WTC11 (cell line): Measurements from ENCODE around the gene ODAD3. TPM values are rescaled to one million over a fixed set of nuclear protein-coding genes. Genes with fewer than 3 reads are reported as not detected.
A peak's percentile ranks its signal among the peaks of the same experiment; 100 is the strongest.

Experiments
- ATAC-seq: fragments of 200-7000 bp; cut with Tn5 transposase; 2 replicates; pipeline ENCODE4 v1.10.0; 2021; ENCODE audit warnings: mild to moderate bottlenecking, moderate library complexity
- CTCF ChIA-PET: fragments of 300-600 bp; sonication (Branson Sonifier 250); formaldehyde crosslinking; loops from one replicate; lab custom pipeline; 2021; ENCODE audit warnings: antibody characterized with exemption; lab: Charles Lee
- POLR2A ChIA-PET: fragments of 350-600 bp; sonication (Branson Sonifier 250); formaldehyde crosslinking; loops from one replicate; lab custom pipeline; 2021; ENCODE audit warnings: antibody characterized with exemption; lab: Charles Lee
- DNase-seq: peaks from one replicate; pipeline ENCODE4 v3.0.0; 2021; ENCODE audit warnings: low spot score
- H3K27ac Mint-ChIP-seq: 2 replicates; pipeline ENCODE4 v1.8.0; 2021; ENCODE audit warnings: mixed read lengths
- H3K27me3 Mint-ChIP-seq: 2 replicates; pipeline ENCODE4 v1.8.0; 2021; ENCODE audit warnings: low read depth, mild to moderate bottlenecking, moderate library complexity, mixed read lengths
- H3K36me3 Mint-ChIP-seq: 2 replicates; pipeline ENCODE4 v1.8.0; 2021; ENCODE audit warnings: mixed read lengths
- H3K4me1 Mint-ChIP-seq: 2 replicates; pipeline ENCODE4 v1.8.0; 2022; ENCODE audit warnings: mixed read lengths
- H3K4me3 Mint-ChIP-seq: 2 replicates; pipeline ENCODE4 v1.8.0; 2021; ENCODE audit warnings: mild to moderate bottlenecking, moderate library complexity, mixed read lengths
- H3K9me3 Mint-ChIP-seq: 2 replicates; pipeline ENCODE4 v1.8.0; 2021; ENCODE audit warnings: mixed read lengths
- CDX4 ChIP-seq: fragments of 250-450 bp; sonication (Bioruptor Pico); IDR thresholded peaks from 2 replicates; pipeline ENCODE4 v1.9.0; 2021; ENCODE audit warnings: moderate library complexity, mild to moderate bottlenecking, inconsistent platforms, borderline replicate concordance
- CREM ChIP-seq: sonication (generic); formaldehyde crosslinking; IDR thresholded peaks from 2 replicates; pipeline ENCODE4 v1.8.1; 2022; ENCODE audit warnings: mild to moderate bottlenecking, missing genetic modification reagents, moderate library complexity
- FOXK1 ChIP-seq: sonication (generic); formaldehyde crosslinking; IDR thresholded peaks from 2 replicates; pipeline ENCODE4 v1.8.0; 2022; ENCODE audit warnings: mild to moderate bottlenecking, moderate library complexity, missing genetic modification reagents
- MXD4 ChIP-seq: fragments of 250-450 bp; sonication (Bioruptor Pico); IDR thresholded peaks from 2 replicates; pipeline ENCODE4 v1.8.0; 2021; ENCODE audit warnings: mild to moderate bottlenecking, moderate library complexity, borderline replicate concordance
- NR1H2 ChIP-seq: sonication (generic); formaldehyde crosslinking; IDR thresholded peaks from 2 replicates; pipeline ENCODE4 v1.9.0; 2021; ENCODE audit warnings: mild to moderate bottlenecking, moderate library complexity, missing genetic modification reagents
- NR3C1 ChIP-seq: sonication (generic); formaldehyde crosslinking; conservative IDR thresholded peaks from 2 replicates; pipeline ENCODE4 v1.8.1; 2023; ENCODE audit warnings: low read depth, mild to moderate bottlenecking, missing genetic modification reagents
- OVOL2 ChIP-seq: fragments of 250-450 bp; sonication (Bioruptor Pico); IDR thresholded peaks from 2 replicates; pipeline ENCODE4 v1.9.0; 2021; ENCODE audit warnings: mild to moderate bottlenecking, borderline replicate concordance
- SP1 ChIP-seq: sonication (generic); formaldehyde crosslinking; conservative IDR thresholded peaks from 2 replicates; pipeline ENCODE4 v1.8.1; 2022; ENCODE audit warnings: missing genetic modification reagents
- STAT6 ChIP-seq: sonication (generic); formaldehyde crosslinking; conservative IDR thresholded peaks from 2 replicates; pipeline ENCODE4 v1.8.1; 2023; ENCODE audit warnings: mild to moderate bottlenecking, low read depth, missing genetic modification reagents, moderate library complexity
- TEAD4 ChIP-seq: sonication (generic); formaldehyde crosslinking; IDR thresholded peaks from 2 replicates; pipeline ENCODE4 v1.8.0; 2022; ENCODE audit warnings: mild to moderate bottlenecking, missing genetic modification reagents
- TP53 ChIP-seq: sonication (generic); formaldehyde crosslinking; IDR thresholded peaks from 2 replicates; pipeline ENCODE4 v1.8.1; 2023; ENCODE audit warnings: mild to moderate bottlenecking, missing genetic modification reagents
- ZNF232 ChIP-seq: sonication (generic); formaldehyde crosslinking; IDR thresholded peaks from 2 replicates; pipeline ENCODE4 v1.8.0; 2022; ENCODE audit warnings: mild to moderate bottlenecking, missing genetic modification reagents
- ZNF281 ChIP-seq: sonication (generic); formaldehyde crosslinking; IDR thresholded peaks from 2 replicates; pipeline ENCODE4 v1.8.0; 2023; ENCODE audit warnings: mild to moderate bottlenecking, missing genetic modification reagents
- ZNF396 ChIP-seq: fragments of 250-450 bp; sonication (Bioruptor Pico); IDR thresholded peaks from 2 replicates; pipeline ENCODE4 v1.8.0; 2021; ENCODE audit warnings: mild to moderate bottlenecking, moderate library complexity, borderline replicate concordance
- ZNF416 ChIP-seq: fragments of 250-450 bp; sonication (Bioruptor Pico); IDR thresholded peaks from 2 replicates; pipeline ENCODE4 v1.9.0; 2021; ENCODE audit warnings: mild to moderate bottlenecking, inconsistent platforms
- ZNF423 ChIP-seq: fragments of 250-450 bp; sonication (Bioruptor Pico); IDR thresholded peaks from 2 replicates; pipeline ENCODE4 v2.1.2; 2022; ENCODE audit warnings: mild to moderate bottlenecking, moderate library complexity
- ZSCAN18 ChIP-seq: fragments of 250-450 bp; sonication (Bioruptor Pico); IDR thresholded peaks from 2 replicates; pipeline ENCODE4 v2.1.2; 2022; ENCODE audit warnings: mild to moderate bottlenecking, moderate library complexity
- total RNA-seq: library from RNA; stranded (reverse); gene quantifications from 3 replicates; pipeline ENCODE4 v1.2.3, GENCODE V29; 2021
- TF ChIP-seq, protein P1 (sequence below): sonication (generic); formaldehyde crosslinking; IDR thresholded peaks from 2 replicates; pipeline ENCODE4 v1.8.1; 2022; ENCODE audit warnings: missing genetic modification reagents, borderline replicate concordance
- TF ChIP-seq, protein P2 (sequence below): fragments of 250-450 bp; sonication (Bioruptor Pico); IDR thresholded peaks from 2 replicates; pipeline ENCODE4 v1.9.0; 2021; ENCODE audit warnings: mild to moderate bottlenecking, borderline replicate concordance

ODAD3 gene
- total RNA-seq, 1 experiment from 2014 or later = 4.1 TPM

DNA sequence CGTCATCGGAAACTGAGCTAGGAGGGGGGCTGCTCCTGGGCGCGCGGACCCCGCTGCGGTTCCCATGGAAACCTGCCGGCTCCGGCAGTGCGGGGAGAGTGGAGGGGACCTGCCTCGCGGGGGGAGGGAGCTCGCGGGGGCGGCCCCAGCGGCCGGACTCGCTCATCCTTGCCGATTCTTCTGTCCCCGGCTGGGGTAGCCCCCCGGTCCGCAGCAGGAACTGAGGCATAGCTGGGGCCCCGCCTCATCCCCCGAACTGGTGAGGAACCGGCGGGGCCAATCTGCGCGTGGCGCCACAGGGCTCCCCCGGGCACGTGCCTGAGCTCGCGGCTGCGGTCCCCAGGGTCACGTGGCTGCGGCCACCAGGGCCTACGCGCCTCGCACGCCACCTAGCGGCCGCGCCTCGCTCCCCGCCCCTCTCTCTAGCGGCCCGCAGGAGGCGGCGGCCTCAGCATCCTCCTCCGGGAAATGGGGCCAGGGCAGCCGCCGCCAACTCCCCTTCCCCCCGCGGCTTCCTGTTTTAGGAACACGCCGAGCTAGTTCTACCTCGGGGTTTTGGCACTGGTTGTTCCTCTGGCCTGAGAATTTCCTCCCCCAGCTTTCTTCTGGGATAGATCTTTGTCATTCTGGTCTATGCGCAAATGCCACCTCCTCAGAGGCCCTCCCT lies 47.6 kb upstream of the ODAD3 start (continued):
- TF ChIP-seq, protein P1, sequence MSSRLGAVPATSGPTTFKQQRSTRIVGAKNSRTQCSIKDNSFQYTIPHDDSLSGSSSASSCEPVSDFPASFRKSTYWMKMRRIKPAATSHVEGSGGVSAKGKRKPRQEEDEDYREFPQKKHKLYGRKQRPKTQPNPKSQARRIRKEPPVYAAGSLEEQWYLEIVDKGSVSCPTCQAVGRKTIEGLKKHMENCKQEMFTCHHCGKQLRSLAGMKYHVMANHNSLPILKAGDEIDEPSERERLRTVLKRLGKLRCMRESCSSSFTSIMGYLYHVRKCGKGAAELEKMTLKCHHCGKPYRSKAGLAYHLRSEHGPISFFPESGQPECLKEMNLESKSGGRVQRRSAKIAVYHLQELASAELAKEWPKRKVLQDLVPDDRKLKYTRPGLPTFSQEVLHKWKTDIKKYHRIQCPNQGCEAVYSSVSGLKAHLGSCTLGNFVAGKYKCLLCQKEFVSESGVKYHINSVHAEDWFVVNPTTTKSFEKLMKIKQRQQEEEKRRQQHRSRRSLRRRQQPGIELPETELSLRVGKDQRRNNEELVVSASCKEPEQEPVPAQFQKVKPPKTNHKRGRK = peak; percentile 72; the same call in 1 of the 2 replicates
- TF ChIP-seq ZNF281 (CRISPR knock-in tag) (peak; percentile 92), OVOL2 (CRISPR knock-in tag) (no peak), ZNF232 (CRISPR knock-in tag) (peak; percentile 97), ZNF396 (CRISPR knock-in tag) (no peak), FOXK1 (peak; percentile 86; the same call in 1 of the 2 replicates), NR3C1 (no peak)
- TF ChIP-seq, protein P2, sequence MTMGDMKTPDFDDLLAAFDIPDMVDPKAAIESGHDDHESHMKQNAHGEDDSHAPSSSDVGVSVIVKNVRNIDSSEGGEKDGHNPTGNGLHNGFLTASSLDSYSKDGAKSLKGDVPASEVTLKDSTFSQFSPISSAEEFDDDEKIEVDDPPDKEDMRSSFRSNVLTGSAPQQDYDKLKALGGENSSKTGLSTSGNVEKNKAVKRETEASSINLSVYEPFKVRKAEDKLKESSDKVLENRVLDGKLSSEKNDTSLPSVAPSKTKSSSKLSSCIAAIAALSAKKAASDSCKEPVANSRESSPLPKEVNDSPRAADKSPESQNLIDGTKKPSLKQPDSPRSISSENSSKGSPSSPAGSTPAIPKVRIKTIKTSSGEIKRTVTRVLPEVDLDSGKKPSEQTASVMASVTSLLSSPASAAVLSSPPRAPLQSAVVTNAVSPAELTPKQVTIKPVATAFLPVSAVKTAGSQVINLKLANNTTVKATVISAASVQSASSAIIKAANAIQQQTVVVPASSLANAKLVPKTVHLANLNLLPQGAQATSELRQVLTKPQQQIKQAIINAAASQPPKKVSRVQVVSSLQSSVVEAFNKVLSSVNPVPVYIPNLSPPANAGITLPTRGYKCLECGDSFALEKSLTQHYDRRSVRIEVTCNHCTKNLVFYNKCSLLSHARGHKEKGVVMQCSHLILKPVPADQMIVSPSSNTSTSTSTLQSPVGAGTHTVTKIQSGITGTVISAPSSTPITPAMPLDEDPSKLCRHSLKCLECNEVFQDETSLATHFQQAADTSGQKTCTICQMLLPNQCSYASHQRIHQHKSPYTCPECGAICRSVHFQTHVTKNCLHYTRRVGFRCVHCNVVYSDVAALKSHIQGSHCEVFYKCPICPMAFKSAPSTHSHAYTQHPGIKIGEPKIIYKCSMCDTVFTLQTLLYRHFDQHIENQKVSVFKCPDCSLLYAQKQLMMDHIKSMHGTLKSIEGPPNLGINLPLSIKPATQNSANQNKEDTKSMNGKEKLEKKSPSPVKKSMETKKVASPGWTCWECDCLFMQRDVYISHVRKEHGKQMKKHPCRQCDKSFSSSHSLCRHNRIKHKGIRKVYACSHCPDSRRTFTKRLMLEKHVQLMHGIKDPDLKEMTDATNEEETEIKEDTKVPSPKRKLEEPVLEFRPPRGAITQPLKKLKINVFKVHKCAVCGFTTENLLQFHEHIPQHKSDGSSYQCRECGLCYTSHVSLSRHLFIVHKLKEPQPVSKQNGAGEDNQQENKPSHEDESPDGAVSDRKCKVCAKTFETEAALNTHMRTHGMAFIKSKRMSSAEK (CRISPR knock-in tag) = no peak

DNA sequence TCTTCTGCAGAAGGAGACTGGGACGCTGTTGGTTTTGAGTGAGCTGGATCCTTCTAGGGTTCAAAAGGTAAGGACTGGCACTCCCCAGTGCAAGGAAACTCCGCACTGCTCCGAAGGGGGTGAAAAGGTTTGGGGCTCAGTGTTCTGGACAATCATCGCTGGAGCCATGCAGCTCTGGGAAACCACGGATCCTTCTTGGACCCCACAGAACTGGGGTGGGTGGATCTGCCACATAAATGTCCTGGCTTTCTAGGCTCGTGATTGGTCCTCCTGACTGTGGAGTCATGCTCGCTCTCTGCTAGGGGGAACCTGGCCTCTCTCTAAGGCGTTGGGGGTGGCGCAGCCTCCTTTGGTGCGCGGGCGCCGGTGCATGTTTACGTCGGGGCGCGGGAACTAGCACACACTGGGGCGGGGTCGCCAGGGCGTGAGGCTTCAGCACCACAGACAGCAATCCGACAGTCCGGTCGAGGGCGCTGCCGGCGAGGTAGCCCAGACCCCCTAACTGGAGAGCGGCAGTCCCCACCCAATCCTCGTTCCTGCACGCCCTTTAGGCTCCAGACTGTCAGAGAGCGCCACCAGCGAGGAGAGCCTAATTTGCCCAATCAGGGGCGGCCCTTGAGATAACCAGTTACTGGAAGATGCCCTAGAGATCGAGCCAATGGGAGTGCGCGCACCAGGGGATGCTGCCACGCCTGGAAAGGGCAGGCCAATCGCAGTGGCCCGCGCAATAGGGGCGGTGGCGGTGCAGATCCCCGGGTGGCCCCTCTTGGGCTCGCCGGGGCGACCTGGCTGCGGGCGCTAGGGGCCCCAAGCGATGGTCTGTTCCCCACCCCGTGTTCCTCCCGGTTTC lies 46.8 kb upstream of the ODAD3 start:
- H3K27me3 Mint-ChIP-seq = peaks cover 55% of the 10 kb centered on the region
- no peak overlapping the region for H3K27ac Mint-ChIP-seq
- no peaks in the 10 kb centered on the region for H3K9me3 Mint-ChIP-seq
- no peaks in the 10 kb centered on the region for H3K36me3 Mint-ChIP-seq
- H3K4me1 Mint-ChIP-seq = peaks cover 13% of the 10 kb centered on the region
- peak; percentile 85 for DNase-seq
- ChIA-PET CTCF (interaction anchor here (0.5 to 3.1 kb wide), 51 partner anchors 8 to 340 kb away, joined by 3 to 37 read pairs (median 5); partner anchors contain the start of genes ACP5, CCDC159, ECSIT and ELOF1), POLR2A (interaction anchor here (1.0 to 1.6 kb wide), 5 partner anchors 29 to 106 kb away, joined by 3 to 8 read pairs (median 4); partner anchors contain the start of gene RGL3)
- ATAC-seq = peak; percentile 61
- peak overlapping the region; percentile 62 for H3K4me3 Mint-ChIP-seq
- TF ChIP-seq SP1 (CRISPR knock-in tag) = peak; percentile 57; the same call in 1 of the 2 replicates
- no peak for TF ChIP-seq ZNF416 (CRISPR knock-in tag)
- TF ChIP-seq CREM = no peak; the same call in 1 of the 2 replicates
- TF ChIP-seq TEAD4 = peak; percentile 63; the same call in 1 of the 2 replicates
- no peak for TF ChIP-seq OVOL2 (CRISPR knock-in tag)
- TF ChIP-seq CDX4 (CRISPR knock-in tag) = no peak
- TF ChIP-seq MXD4 = no peak
- no peak for TF ChIP-seq ZSCAN18 (CRISPR knock-in tag)
- TF ChIP-seq TP53 = no peak
- no peak for TF ChIP-seq ZNF423
- no peak for TF ChIP-seq STAT6 (CRISPR knock-in tag)
- TF ChIP-seq NR1H2 = no peak
